Left cardiac atrium (tissue), 4 donors: ENCODE data around the gene POLR2E. TPM values are rescaled to one million over a fixed set of nuclear protein-coding genes. Genes with fewer than 3 reads are reported as not detected.

Experiments used
- ATAC-seq, 2 donors: fragments of 200-7000 bp; cut with Tn5 transposase; one replicate each; pipeline ENCODE4 v1.9.1; 2020; ENCODE audit warnings: mild to moderate bottlenecking in 2 of 2, moderate library complexity in 2 of 2
- DNase-seq: peaks from one replicate; pipeline ENCODE4 v3.0.0-alpha.2; 2020
- intact Hi-C, 2 donors: fragments of 100-400 bp; cut with DNase I; formaldehyde crosslinking; loops; one replicate each; pipeline versions ENCODE4 v1.14.1 to v1.15.1; 2022 to 2023
- total RNA-seq, 2 donors: library from RNA; stranded (reverse); fragmentation: NEBNext Ultra II Directional; extraction: Animal tissue kit (Norgen Biotek cat#: 25700); gene quantifications; one replicate each; pipeline ENCODE4 v1.2.1, GENCODE V29; 2021
- donor health status: DM: no; HTN: yes; CAD: no.
- donor health status: DM: no; HTN: yes; CAD: no; lungs with severe emphysema.
- donor health status: DM: yes; HTN: yes; CAD: no.
- donor health status: Dilated cardiomyopathy.

Gene POLR2E
- total RNA-seq, 2 donors from 2014 or later: 142 to 143 TPM

- DNase-seq: peak; percentile 79
- intact Hi-C loops: loop anchor here in 1 of 2 donors (5.0 kb wide), 1 partner anchor 77 kb away; the partner anchor contains the start of gene CNN2
- ATAC-seq: peak; percentile 35 to 67
These were observed 9.3 kb upstream of the POLR2E start for GRCh38 chr19:1104311-1105007.

- peak; percentile 85 to 86 for ATAC-seq
- DNase-seq: peak; percentile 100
- intact Hi-C loops: loop anchor here in 1 of 2 donors (5.0 kb wide), 1 partner anchor 77 kb away; the partner anchor contains the start of gene CNN2
These were observed 8.6 kb upstream of the POLR2E start, which contains the start of gene GPX4 for GRCh38 chr19:1103708-1104310. Gene GPX4, plus strand, starts transcription at chr19:1103994. Its CDS starts 50 bp downstream, at chr19:1104044.

- DNase-seq (no peak), ATAC-seq (no peak)
- intact Hi-C loops: loop anchor here in 1 of 2 donors (5.0 kb wide), 1 partner anchor 76 kb away; the partner anchor contains the start of gene CNN2
These were observed 8.0 kb upstream of the POLR2E start for GRCh38 chr19:1103132-1103707.

- intact Hi-C loops: loop anchor here in 1 of 2 donors (5.0 kb wide), 1 partner anchor 75 kb away; the partner anchor contains the start of gene CNN2
- peak in 1 of 2 donors; percentile 37 for ATAC-seq
- no peak for DNase-seq
These were observed 7.4 kb upstream of the POLR2E start for GRCh38 chr19:1102407-1103131.

- intact Hi-C loops: loop anchor here in 1 of 2 donors (5.0 kb wide), 1 partner anchor 74 kb away; the partner anchor contains the start of gene CNN2
- no peak for ATAC-seq
- DNase-seq: peak; percentile 71
These were observed 6.1 kb upstream of the POLR2E start for GRCh38 chr19:1101337-1101698.

- ATAC-seq: no peak
- DNase-seq: no peak
- intact Hi-C loops: no loop called here
These were observed 3.2 kb upstream of the POLR2E start for GRCh38 chr19:1098177-1099051.

- intact Hi-C loops: no loop called here
- DNase-seq: no peak
These were observed 2.6 kb upstream of the POLR2E start for GRCh38 chr19:1097810-1098176.

GRCh38 chr19:1094655-1094977, 559 bp downstream of the POLR2E start:
- intact Hi-C loops: no loop called here
- ATAC-seq (no peak), DNase-seq (no peak)

More at GRCh38 chr19:1097810-1098176, 2.6 kb upstream of the POLR2E start:
- no peak for ATAC-seq

GRCh38 chr19:1093811-1094553, 1.2 kb downstream of the POLR2E start:
- DNase-seq: no peak
- no peak for ATAC-seq
- intact Hi-C loops: no loop called here

GRCh38 chr19:1093330-1093729, 1.8 kb downstream of the POLR2E start:
- DNase-seq (no peak), ATAC-seq (no peak)
- intact Hi-C loops: no loop called here

- intact Hi-C loops: no loop called here
- DNase-seq (no peak), ATAC-seq (no peak)
These were observed 3.5 kb downstream of the POLR2E start for GRCh38 chr19:1091544-1092175.

GRCh38 chr19:1090731-1091543, 4.2 kb downstream of the POLR2E start:
- no peak for DNase-seq
- ATAC-seq: no peak
- intact Hi-C loops: no loop called here

- intact Hi-C loops: no loop called here
- no peak for ATAC-seq
- no peak for DNase-seq
These were observed 5.3 kb downstream of the POLR2E start for GRCh38 chr19:1089891-1090290.

- intact Hi-C loops: no loop called here
- no peak for DNase-seq
- peak in 1 of 2 donors; percentile 1 for ATAC-seq
These were observed 5.9 kb downstream of the POLR2E start for GRCh38 chr19:1089126-1089771.

GRCh38 chr19:1088416-1089010, 6.7 kb downstream of the POLR2E start:
- intact Hi-C loops: no loop called here
- ATAC-seq (peak in 1 of 2 donors; percentile 32), DNase-seq (no peak)
